ENCODE data around the gene LRRK1.

GRCh38 chr15:100973351-100974111 is 54.4 kb downstream of the LRRK1 start:
- TF ChIP-seq CTCF (IDR thresholded peaks at IDR 0.05) (no peak), POLR2A (IDR thresholded peaks at IDR 0.05) (no peak), EP300 (IDR thresholded peaks at IDR 0.05) (no peak)
